ENCODE results near the gene ALPG. TPM values are rescaled to one million over a fixed set of nuclear protein-coding genes. Genes with fewer than 3 reads are reported as not detected.
"Not testable (repeated sequence)": the region's sequence is repeated elsewhere in the genome, so short reads cannot be mapped to it uniquely, and the experiment has no call there.

Gene ALPG
- total RNA-seq, 1 experiment from 2014 or later: not detected

DNA sequence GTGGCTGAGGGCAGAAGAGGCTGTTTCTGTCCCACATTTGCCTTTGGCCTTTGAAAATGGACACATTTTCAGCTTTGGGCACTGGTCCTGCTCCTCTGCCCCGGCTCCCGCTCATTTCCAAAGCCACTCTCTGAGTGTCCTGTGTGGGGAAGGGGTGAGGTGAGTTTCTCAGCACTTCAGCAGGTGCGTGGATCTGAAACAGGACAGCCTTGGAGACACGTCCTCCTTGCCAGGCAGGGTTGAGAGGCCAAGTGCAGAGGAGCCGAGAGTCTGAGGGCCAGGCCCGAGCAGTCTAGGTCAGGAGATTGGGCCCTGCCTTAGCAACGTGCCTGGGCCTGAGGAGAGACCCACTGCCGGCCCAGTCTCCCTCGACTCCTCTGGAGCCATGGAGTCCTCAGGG is 27.4 kb downstream of the ALPG start:
- Histone ChIP-seq H3K27me3 (peaks cover 22% of the 10 kb centered on the region), H3K36me3 (no peaks in the 10 kb centered on the region), H3K27ac (no peak overlapping the region), H3K9me3 (replicated peaks) (no peaks in the 10 kb centered on the region), H3K4me1 (no peaks in the 10 kb centered on the region), H3K4me3 (no peak overlapping the region)
- DNase-seq: no peak

DNA sequence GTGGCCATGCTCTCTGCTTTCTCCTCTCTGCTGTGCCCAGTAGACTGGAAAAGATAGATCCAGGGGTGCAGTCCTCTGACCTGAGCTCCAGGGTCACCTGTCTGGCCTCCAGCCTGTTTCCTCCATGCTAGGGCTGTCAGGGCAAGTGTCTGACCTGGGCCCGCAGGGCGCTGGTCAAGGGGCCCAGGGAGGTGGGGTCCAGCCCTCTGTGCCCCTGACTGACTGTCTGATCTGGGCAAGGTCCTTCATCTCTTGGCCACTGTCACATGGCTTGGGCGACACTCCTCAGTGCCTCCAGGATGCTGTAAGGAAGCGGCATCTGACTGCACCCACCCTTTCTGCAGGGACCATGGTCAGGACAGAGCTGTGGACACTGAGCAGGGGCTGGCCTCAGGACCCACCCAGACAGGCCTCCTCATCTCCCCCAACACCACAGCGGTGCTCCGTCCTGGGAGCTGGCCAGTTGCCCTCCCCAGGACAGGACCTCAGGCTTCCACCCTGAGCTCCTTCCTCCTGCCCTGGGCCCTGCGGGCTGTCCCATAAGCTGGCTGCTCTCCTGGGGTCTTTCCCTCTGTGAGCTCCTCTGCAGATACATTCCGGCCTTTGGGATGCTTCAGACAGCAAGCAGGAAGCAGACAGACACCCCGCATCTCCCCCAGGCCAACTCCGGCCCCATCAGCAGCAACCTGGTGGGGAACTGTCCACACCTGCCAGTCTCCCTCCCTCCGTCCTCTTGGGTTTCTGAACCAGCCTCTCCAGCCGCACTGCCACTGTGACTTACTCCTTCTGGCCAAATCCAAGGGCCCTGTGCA is 28.1 kb downstream of the ALPG start:
- Histone ChIP-seq H3K4me3 (no peak overlapping the region), H3K4me1 (no peaks in the 10 kb centered on the region), H3K27ac (no peak overlapping the region), H3K27me3 (peaks cover 25% of the 10 kb centered on the region), H3K9me3 (replicated peaks) (no peaks in the 10 kb centered on the region), H3K36me3 (no peaks in the 10 kb centered on the region)
- no peak for DNase-seq

DNA sequence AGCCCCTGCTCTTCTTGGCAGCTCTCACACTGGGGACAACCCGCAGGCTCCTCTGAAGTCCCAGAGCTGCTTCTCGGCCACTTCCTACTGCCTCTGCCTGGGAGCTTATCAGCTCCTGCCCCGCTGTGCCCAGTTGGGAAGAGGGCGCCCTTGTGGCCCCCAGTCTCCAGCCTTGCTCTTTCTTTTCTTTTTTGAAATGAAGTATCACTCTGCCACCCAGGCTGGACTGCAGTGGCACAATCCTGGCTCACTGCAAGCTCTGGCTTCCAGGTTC is 28.7 kb downstream of the ALPG start:
- H3K36me3 ChIP-seq: no peaks in the 10 kb centered on the region
- peaks cover 25% of the 10 kb centered on the region for H3K27me3 ChIP-seq
- no peak for DNase-seq
- H3K27ac ChIP-seq: no peak overlapping the region
- H3K4me3 ChIP-seq: no peak overlapping the region
- no peaks in the 10 kb centered on the region for H3K9me3 ChIP-seq (replicated peaks)
- no peaks in the 10 kb centered on the region for H3K4me1 ChIP-seq

DNA sequence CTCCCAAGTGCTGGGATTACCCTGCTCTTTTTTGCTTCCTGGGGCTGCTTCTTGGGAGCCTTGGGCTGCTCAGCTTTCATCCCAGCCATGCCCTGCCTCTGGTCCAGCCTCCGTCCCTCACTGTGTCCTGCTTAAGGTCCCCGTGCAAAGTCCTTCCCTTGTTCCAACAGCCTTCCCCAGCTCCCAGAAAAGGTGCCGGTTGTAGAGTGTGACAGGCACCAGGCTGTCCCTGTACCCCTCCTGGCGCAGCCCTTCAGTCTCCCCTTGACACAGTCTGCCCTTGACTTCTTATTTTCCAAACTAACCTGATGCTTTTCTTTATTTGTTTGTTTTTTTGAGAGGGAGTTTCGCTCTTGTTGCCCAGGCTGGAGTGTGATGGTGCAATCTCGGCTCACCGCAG is 29.2 kb downstream of the ALPG start:
- Histone ChIP-seq H3K27me3 (peaks cover 25% of the 10 kb centered on the region), H3K4me3 (no peak overlapping the region), H3K27ac (no peak overlapping the region), H3K36me3 (no peaks in the 10 kb centered on the region), H3K9me3 (replicated peaks) (no peaks in the 10 kb centered on the region), H3K4me1 (no peaks in the 10 kb centered on the region)
- no peak for DNase-seq

DNA sequence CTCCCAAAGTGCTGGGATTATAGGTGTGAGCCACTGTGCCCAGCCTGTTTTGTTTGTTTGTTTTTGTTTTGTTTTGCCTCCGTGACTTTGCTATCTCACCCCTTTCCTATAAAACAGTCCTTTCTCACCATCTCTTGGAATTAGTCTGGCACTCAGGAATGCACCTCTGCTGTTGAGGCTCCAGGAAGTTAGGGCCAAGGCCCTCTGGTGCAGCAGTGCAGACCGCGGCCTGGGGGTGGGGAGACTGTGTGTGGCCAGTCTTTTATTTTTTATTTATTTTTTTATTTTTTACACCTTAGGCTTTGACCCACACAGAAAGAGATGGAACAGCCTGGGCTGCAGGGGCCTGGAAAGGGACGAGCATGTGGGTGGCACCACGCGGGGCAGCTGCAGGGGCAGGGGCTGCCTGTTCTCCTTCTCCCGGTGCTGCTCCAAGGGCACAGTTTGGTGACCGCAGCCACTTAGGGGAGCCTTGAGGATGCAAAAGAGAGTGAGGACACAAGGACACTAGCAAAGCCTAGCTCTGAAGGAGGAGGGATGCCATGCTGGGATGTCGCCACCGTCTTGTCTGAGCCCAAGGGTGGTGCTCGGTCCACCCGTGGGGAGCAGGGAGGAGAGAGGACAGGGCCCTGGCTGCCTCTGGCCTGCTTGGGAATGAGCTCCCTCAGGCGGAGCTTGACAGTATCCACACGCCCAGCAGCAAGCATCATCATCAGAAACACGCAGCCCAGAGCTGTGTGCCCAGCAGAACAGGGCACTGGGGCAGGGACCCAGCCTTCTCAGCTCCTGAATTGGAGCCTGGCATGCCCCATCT is 29.9 kb downstream of the ALPG start:
- Histone ChIP-seq H3K27ac (no peak overlapping the region), H3K4me3 (no peak overlapping the region), H3K27me3 (peaks cover 25% of the 10 kb centered on the region), H3K9me3 (replicated peaks) (no peaks in the 10 kb centered on the region), H3K36me3 (no peaks in the 10 kb centered on the region), H3K4me1 (no peaks in the 10 kb centered on the region)
- DNase-seq: no peak

DNA sequence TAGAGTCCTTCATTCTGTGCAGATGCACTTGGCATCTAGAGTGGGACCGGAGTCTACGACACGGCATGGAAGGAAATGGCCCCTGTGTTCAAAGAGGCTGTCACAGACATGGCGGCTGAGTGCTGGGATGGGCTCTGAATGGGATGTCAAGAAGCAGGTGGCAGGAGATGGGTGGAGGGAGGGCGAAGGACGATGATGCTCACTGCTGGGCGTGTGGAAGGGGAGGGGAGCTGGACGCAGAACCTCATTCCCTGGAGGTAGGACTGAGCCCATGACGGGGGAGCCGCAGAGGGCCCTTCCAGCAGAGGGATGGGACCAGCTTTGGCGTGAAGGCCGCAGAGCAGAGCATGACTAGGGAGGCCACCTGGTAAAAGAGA is 30.5 kb downstream of the ALPG start:
- Histone ChIP-seq H3K4me3 (no peak overlapping the region), H3K36me3 (no peaks in the 10 kb centered on the region), H3K4me1 (no peaks in the 10 kb centered on the region), H3K9me3 (replicated peaks) (no peaks in the 10 kb centered on the region), H3K27ac (no peak overlapping the region), H3K27me3 (peaks cover 25% of the 10 kb centered on the region)
- DNase-seq: no peak

DNA sequence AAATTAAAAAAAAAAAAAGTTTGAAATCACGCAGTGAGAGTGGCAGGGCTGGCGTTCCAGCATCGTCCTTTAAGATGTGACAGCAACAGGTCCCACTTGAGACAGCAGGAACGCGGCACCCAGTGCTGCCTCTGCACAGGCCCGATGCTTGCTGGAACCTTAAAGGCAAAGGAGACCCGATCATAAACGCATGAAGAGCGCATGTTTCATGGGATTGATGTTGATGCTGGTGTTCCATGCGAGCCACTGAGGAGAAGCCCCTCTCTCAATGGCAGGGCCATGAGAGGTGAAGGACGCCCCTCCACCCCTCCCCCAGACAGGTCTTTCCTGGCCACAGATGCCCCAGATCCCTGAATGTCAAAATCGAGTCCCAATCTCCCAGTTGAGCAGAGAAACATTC is 31.4 kb downstream of the ALPG start:
- Histone ChIP-seq H3K27ac (no peak overlapping the region), H3K36me3 (no peaks in the 10 kb centered on the region), H3K9me3 (replicated peaks) (no peaks in the 10 kb centered on the region), H3K4me1 (no peaks in the 10 kb centered on the region), H3K27me3 (peaks cover 21% of the 10 kb centered on the region), H3K4me3 (no peak overlapping the region)
- DNase-seq: no peak

DNA sequence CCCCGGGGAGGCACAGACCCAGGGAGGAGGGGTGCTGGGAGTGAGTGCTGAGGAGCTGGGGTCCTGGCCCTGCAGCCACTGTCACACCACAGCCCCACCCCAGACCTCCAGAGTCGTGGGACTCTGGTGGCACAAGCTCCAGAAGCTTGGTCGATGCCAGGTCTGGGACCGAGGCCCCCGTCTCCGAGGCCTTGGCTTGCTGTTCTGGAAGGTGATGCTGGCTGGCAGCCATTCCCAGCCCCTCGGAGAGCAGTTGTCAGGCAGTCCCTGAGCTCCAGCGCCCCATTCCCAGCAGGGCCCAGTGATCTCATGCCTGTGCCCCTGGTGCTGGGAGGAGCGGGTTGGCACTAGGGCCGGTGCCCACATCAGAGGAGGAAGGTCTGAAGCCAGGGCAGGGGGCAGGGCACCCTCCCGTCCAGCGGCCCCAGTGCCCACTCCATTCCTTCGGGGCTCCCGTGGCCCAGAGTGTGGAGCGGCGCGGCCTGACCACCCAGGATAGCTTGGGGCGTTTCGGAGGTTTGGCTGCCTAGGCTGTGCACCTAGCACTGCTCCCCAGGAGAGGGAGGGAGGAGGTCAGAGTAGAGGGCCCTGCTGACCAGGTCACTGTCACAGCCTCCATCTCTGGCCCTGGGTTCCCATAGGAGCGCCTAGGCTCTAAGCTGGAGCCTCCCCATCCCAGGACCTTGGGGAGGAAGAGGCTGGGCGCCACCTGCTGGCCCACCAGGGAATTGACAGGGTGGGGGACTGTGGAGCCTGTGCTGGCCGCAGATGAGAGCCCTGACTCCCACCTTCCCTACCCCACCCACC is 32.5 kb downstream of the ALPG start:
- H3K27ac ChIP-seq: no peak overlapping the region
- DNase-seq: peak; percentile 57 to 70
- peaks cover 3% of the 10 kb centered on the region; the same call in 1 of the 2 replicates for H3K4me1 ChIP-seq
- peaks cover 21% of the 10 kb centered on the region for H3K27me3 ChIP-seq
- no peaks in the 10 kb centered on the region for H3K36me3 ChIP-seq
- no peaks in the 10 kb centered on the region for H3K9me3 ChIP-seq (replicated peaks)
- H3K4me3 ChIP-seq: no peak overlapping the region

DNA sequence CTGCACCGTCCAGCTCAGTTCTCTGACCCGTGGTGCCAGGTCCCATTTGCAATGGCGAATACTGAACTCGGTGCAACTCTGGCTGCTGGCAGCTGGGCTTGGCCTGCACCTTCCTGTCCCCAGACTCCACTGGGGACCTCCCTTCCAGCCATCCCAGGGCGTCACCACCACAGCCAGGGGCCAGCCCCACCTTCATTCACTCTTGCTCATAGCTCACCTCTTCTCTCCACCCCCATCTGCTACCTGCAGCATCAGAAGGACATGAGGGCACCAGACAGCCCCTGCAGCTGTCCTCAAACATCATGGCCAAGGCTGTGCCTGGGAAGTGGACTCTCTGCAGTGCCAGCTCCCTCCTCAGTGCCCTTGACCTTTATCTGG is 33.1 kb downstream of the ALPG start:
- H3K4me1 ChIP-seq: peaks cover 5% of the 10 kb centered on the region; the same call in 1 of the 2 replicates
- no peaks in the 10 kb centered on the region for H3K9me3 ChIP-seq (replicated peaks)
- H3K36me3 ChIP-seq: no peaks in the 10 kb centered on the region
- H3K4me3 ChIP-seq: no peak overlapping the region
- no peak for DNase-seq
- no peak overlapping the region for H3K27ac ChIP-seq
- peaks cover 21% of the 10 kb centered on the region for H3K27me3 ChIP-seq

DNA sequence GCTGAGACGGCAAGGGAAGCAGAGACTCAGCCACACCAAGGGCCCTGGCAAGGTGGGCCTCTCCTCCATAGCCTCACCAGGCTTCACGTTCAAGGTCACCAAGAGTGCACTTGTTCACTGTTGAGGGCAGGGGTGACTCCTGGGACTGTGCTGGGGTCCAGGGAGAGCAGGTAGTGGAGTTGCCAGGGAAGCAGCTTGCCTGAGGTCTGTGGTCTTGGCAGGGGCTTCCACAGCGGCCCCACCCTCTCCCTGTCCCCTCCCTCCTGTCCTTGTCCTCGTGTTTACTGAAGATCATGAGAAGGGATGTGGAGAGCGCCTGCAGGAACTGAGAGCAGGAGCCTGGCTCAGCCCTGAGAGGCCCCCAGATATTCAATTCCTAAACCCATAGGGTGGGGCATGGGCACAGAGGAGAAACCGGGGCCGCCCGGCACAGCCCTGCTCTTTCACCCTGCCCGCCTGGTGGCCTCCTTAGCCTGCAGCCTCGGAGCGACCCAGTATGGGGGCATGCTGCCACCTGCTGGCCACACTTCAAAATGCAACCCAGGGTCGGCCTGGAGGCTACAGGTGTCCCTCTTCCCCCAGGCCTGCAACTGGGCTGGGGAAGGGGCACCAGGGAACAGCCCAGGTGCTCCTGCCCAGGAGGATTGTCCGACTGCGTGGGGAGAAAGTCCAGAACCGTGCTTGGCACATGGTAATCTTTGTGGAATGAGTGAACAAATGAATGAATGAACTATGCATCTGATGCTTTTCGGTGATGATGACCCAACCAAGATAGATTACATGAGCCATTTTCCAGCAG is 33.8 kb downstream of the ALPG start:
- not testable (repeated sequence) for H3K4me3 ChIP-seq; H3K36me3 ChIP-seq; H3K27ac ChIP-seq; H3K4me1 ChIP-seq; H3K9me3 ChIP-seq (replicated peaks)
- peak; percentile 80 to 89 for DNase-seq
- H3K27me3 ChIP-seq: peaks cover 19% of the 10 kb centered on the region

DNA sequence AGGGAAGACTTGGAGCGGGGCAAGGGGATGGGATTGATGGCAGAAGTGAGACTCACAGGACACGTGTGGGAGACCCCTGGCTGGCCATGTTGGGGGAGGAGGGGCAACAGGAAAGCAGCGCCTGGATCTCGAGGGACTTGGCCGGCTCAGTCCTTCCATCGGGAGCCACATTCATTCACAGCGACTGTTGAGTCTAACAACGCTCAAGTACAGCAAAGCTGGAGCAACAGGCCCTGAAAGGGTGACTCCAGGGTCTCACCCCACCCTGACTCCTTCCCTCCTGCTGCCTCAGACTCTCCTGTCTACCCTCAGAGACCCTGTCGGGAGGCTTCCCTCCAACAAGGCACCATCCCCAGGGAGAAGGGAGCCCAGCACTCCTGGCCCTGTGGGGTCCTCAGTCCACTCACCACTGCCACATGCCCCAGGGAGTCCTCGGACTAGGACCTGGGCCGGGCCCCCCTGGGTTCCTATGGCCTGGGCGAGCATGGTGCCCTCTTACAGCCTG is 34.6 kb downstream of the ALPG start:
- H3K9me3 ChIP-seq (replicated peaks): no peaks in the 10 kb centered on the region
- no peaks in the 10 kb centered on the region for H3K36me3 ChIP-seq
- no peak overlapping the region for H3K4me3 ChIP-seq
- peaks cover 5% of the 10 kb centered on the region; the same call in 1 of the 2 replicates for H3K4me1 ChIP-seq
- DNase-seq: no peak
- no peak overlapping the region for H3K27ac ChIP-seq
- peaks cover 13% of the 10 kb centered on the region for H3K27me3 ChIP-seq

DNA sequence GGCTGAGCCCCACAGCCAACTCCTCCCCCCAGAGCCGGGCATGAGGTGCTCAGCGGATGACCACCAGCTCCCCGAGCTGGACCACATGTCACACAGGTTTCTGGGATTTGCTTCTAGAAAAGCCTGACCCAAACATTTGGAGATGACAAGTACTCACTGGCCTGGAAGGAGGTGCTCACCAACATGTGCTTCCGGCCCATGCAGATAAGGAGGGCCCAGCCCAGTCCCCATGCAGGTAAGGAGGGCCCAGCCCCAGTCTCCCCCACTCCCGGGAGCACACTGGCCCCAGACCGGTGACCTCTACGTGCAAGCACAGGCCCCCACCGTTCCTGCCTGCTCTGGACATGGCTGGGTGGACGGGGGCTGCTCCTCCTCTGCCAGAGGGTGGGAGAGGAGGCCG is 35.3 kb downstream of the ALPG start:
- H3K4me1 ChIP-seq; H3K36me3 ChIP-seq; DNase-seq; H3K9me3 ChIP-seq (replicated peaks); H3K27ac ChIP-seq; H3K4me3 ChIP-seq: not testable (repeated sequence)
- H3K27me3 ChIP-seq: peaks cover 14% of the 10 kb centered on the region

DNA sequence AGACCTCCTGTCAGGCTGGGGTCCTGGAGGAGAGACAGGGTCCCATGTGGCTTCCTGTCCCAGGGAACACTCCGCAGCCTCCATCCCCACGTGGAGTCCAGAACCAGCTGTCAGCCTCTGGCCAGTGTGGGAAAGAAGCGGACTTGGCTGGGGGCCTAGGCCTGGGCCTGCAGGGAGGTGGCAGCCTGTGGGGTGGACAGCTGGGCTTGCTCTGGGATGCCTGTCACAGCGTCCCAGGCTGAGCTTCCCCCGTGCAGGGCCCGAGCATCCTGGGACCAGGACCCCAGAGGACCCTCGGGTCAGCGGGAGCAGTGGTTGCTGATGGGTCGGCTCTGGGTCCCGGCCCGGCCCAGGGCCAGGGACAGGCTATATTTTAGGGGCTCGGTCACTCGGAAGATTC is 35.8 kb downstream of the ALPG start:
- not testable (repeated sequence) for H3K36me3 ChIP-seq; H3K9me3 ChIP-seq (replicated peaks); H3K4me3 ChIP-seq; H3K27ac ChIP-seq; H3K27me3 ChIP-seq; H3K4me1 ChIP-seq
- peak; percentile 71 to 72 for DNase-seq

DNA sequence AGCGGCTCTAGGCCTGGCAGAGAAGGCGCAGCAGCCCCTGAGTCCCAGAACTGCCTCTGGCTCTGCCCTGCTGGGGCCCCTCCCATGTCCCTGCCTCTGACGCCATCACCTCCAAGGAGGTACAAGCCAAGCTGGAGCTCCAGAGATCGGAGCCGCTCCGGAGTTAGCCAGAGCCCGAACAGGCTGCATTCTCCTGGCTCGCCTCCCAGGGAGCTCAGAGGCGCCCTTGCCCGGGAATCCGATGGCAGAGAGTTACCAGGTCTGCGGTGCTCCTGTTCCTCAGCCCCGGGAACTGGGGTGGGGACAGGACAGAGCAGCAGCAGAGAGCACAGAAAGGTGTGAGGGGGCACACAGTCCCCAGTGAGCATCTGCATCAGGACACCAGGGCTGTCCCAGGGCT is 36.4 kb downstream of the ALPG start:
- not testable (repeated sequence) for H3K4me3 ChIP-seq; H3K4me1 ChIP-seq; H3K36me3 ChIP-seq; H3K27ac ChIP-seq; DNase-seq; H3K9me3 ChIP-seq (replicated peaks)
- peaks cover 12% of the 10 kb centered on the region for H3K27me3 ChIP-seq

Measured in SJCRH30 (cell line).